ES-I3 (cell line): Measurements from ENCODE around the gene FFAR3.

Source experiments
- H3K36me3 ChIP-seq: 2 replicates; pipeline ENCODE4 v1.6.1; 2013; ENCODE audit warnings: mild to moderate bottlenecking, low read length, control low read depth, moderate library complexity; ENCODE audit not compliant: insufficient read depth
- H3K4me1 ChIP-seq: 2 replicates; pipeline ENCODE4 v1.6.1; 2013; ENCODE audit warnings: mild to moderate bottlenecking, control low read depth, low read length; ENCODE audit not compliant: insufficient read depth
- H3K9ac ChIP-seq: 2 replicates; pipeline ENCODE4 v1.6.1; 2013; ENCODE audit warnings: low read depth, mild to moderate bottlenecking, low read length, moderate library complexity
- H3K9me3 ChIP-seq: 2 replicates; pipeline ENCODE4 v1.6.1; 2013; ENCODE audit warnings: mild to moderate bottlenecking, low read length, moderate library complexity; ENCODE audit not compliant: control insufficient read depth, insufficient read depth

FFAR3 gene

GRCh38 chr19:35404879-35405622 lies 46.8 kb downstream of the FFAR3 start:
- Histone ChIP-seq H3K9me3 (no peaks in the 10 kb centered on the region), H3K36me3 (no peaks in the 10 kb centered on the region), H3K4me1 (no peaks in the 10 kb centered on the region; the same call in 1 of the 2 replicates), H3K9ac (no peak overlapping the region)

- Histone ChIP-seq H3K9me3 (no peaks in the 10 kb centered on the region), H3K36me3 (no peaks in the 10 kb centered on the region), H3K4me1 (no peaks in the 10 kb centered on the region; the same call in 1 of the 2 replicates), H3K9ac (no peak overlapping the region)
These were observed 49.4 kb downstream of the FFAR3 start for GRCh38 chr19:35407619-35408018.

DNA sequence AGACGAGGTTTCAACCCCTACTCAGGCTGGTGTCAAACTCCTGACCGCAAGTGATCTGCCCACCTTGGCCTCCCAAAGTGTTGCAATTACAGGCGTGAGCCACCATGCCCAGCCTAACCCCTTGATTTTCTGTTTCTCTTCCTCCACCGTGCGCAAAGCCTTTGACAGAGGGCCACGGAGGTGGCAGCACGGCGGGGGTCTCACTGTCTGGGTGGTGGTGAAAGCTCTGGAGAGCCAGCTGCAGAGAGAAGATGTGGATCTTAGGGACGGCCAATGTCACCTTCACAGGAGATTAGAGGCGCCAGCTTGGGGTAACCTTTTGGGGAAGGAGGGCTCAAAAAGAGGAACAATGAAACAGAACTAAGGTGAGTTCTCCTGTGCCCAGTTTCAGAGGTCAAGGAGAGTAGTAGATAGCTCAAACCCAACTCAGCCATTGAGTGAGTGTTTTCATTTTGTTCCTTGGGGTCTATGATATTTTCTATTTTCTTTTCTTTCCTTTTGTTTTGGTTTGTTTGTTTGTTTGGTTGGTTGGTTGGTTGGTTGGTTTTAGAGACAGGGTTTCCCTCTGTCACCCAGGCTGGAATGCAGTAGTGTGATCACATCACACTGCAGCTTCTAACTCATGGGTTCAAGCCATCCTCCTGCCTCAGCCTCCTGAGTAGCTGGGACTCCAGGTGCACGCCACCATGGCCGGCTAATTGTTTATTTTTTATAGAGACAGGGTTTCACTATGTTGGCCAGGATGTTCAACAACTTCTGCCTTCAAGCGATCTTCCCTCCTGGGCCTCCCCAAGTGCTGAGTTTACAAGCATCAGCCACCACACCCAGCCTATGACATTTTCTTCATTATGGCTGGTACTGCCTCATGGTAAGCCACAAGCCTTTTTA lies 50.3 kb downstream of the FFAR3 start:
- Histone ChIP-seq H3K9ac (no peak overlapping the region), H3K4me1 (no peaks in the 10 kb centered on the region; the same call in 1 of the 2 replicates), H3K36me3 (no peaks in the 10 kb centered on the region), H3K9me3 (no peaks in the 10 kb centered on the region)

DNA sequence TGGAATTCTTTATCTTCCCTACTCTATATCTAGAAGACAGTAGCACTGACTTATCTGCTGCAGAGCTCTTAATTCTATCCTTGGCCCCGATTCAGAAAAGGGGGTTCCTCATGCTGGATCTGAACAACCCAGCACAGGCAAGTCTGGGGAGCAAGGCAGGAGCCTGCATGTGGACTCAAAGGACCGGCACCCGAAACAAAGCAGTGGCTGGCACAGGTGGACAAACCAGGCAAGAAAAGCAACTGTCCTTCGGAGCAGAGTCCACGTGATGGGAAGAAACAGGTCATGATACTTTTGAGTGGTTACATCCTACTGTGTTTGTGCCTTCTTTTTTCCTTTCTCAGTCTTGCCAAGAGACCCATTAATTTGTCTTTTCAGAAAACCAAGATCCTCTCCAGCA lies 50.9 kb downstream of the FFAR3 start:
- Histone ChIP-seq H3K9me3 (no peaks in the 10 kb centered on the region), H3K9ac (no peak overlapping the region), H3K4me1 (no peaks in the 10 kb centered on the region; the same call in 1 of the 2 replicates), H3K36me3 (no peaks in the 10 kb centered on the region)
